ENCODE measurements around the gene RPL32. TPM values are rescaled to one million over a fixed set of nuclear protein-coding genes. Genes with fewer than 3 reads are reported as not detected.

The RPL32 gene
- total RNA-seq, 2 experiments from 2014 or later = 3,385 to 3,704 TPM

DNA sequence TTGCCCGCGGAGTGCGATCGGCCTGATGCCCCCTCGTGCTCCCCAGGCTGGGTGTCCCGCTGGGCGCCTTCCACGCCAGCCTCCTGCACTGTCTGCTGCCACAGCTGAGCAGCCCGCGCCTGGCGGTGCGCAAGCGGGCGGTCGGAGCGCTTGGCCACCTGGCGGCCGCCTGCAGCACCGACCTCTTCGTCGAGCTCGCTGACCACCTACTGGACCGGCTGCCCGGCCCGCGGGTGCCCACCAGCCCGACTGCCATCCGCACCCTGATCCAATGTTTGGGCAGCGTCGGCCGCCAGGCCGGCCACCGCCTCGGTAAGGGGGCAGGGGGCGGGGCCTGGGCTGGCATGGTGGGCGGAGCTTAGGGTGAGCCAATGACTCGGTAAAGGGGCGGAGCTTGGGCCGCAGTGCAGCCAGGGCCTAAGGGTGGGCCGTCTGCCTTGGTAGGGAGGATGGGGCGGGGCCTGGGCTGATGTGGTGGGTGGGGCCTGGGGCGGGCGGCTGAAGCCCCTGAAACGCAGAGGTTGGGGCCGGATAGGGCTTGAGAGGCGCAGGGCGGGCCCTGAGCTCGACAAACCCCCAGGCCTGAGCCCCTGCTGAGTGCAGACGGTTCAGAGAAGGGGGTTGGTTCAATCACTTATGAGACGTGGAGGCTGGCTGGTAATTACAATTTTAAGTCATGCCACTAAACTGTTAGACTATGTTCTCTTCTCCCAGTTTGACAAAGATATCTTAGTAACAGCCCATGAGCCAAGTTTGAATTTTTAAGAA, 31.2 kb downstream of the RPL32 start:
- intact Hi-C loops (cut with micrococcal nuclease) = loop anchor here (1.0 kb wide), 2 partner anchors 31 to 104 kb away; partner anchors contain the start of gene RPL32
- peaks cover 1% of the 10 kb centered on the region for H3K36me3 Mint-ChIP-seq (ENCODE audit: low read depth)
- DNase-seq = peak; percentile 94
- H3K9me3 Mint-ChIP-seq = no peaks in the 10 kb centered on the region
- no peaks in the 10 kb centered on the region for H3K27me3 Mint-ChIP-seq (ENCODE audit: low read depth)
- CTCF ChIA-PET = interaction anchor here (0.5 to 4.1 kb wide), 22 partner anchors 9 to 288 kb away, joined by 3 to 30 read pairs (median 4); partner anchors contain the start of genes CAND2 and RPL32
- H3K4me3 Mint-ChIP-seq = peak overlapping the region; percentile 47
- H3K27ac Mint-ChIP-seq = no peak overlapping the region
- H3K4me1 Mint-ChIP-seq (ENCODE audit: low read depth) = peaks cover 4% of the 10 kb centered on the region

DNA sequence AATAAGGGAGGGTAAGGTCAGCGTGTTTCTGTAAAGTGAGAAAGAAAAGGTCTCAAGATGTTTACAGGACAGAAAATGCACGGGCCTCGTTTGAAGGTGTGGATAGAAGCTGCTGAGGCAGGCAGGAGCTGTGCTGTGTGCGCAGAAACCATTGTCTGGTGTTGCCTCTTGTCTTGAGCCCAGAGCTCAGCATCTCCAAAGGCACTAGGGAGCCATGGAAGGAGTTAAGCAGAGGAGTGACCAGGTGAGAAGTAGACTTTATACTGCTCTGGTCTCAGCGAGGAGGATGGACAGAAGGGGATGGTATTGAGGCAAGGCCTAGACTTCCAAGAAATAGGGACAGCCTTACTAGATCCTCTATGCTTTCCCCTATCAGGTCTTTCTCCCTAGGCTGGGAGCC, 31.9 kb downstream of the RPL32 start:
- Mint-ChIP-seq H3K4me1 (ENCODE audit: low read depth) (peaks cover 4% of the 10 kb centered on the region), H3K27me3 (ENCODE audit: low read depth) (no peaks in the 10 kb centered on the region), H3K9me3 (no peaks in the 10 kb centered on the region), H3K27ac (no peak overlapping the region), H3K36me3 (ENCODE audit: low read depth) (peaks cover 3% of the 10 kb centered on the region), H3K4me3 (peak overlapping the region; percentile 36)
- intact Hi-C loops (cut with micrococcal nuclease) = no loop called here
- no peak for DNase-seq
- CTCF ChIA-PET = interaction anchor here (0.9 to 4.1 kb wide), 12 partner anchors 8 to 101 kb away, joined by 3 to 30 read pairs (median 6); partner anchors contain the start of genes CAND2 and RPL32

DNA sequence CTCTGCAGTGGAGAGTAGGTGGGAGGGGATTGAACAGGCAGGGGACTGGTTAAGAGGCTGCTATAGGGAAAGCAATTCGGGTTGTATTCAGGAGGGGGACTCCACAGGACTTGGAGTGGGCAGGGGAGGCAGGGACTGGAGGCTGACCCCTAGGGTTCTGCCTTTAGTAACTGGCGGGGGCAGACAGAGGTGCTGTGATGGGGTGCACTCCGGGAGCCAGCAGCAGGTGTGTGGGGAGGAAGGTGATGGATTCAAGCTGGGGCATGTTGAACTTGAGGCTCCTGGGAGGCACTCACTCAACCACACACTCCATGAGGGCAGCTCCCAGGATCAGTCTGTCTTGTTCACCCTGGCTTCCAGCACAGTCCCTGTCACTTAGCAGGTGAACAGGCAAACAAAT, 32.4 kb downstream of the RPL32 start:
- DNase-seq = no peak
- Mint-ChIP-seq H3K4me1 (ENCODE audit: low read depth) (peaks cover 4% of the 10 kb centered on the region), H3K27ac (no peak overlapping the region), H3K36me3 (ENCODE audit: low read depth) (peaks cover 5% of the 10 kb centered on the region), H3K27me3 (ENCODE audit: low read depth) (no peaks in the 10 kb centered on the region), H3K9me3 (no peaks in the 10 kb centered on the region), H3K4me3 (peak overlapping the region; percentile 36)
- CTCF ChIA-PET = interaction anchor here (0.9 to 4.1 kb wide), 6 partner anchors 10 to 26 kb away, joined by 3 to 30 read pairs (median 6); partner anchors contain the start of gene CAND2
- intact Hi-C loops (cut with micrococcal nuclease) = no loop called here

DNA sequence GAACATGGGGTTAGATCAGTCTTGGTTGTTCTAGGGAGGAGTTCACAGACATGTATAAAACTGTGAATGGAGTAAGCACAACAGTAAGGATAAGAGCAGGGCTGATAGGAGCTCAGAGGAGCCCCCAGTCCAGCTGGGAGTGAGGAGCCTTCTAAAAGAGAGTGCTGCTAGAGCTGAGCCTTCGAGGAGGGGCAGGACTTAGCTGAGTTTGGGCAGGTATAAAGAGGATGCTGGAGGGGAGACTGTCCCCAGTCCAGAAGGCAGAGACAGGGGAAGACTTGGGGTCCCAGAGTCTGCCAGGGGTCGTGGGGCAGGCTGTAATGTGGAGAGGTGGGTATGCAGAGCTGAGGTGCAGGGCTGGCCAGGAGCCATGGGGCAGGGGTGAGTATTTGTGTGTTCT, 32.8 kb downstream of the RPL32 start:
- H3K27ac Mint-ChIP-seq = no peak overlapping the region

DNA sequence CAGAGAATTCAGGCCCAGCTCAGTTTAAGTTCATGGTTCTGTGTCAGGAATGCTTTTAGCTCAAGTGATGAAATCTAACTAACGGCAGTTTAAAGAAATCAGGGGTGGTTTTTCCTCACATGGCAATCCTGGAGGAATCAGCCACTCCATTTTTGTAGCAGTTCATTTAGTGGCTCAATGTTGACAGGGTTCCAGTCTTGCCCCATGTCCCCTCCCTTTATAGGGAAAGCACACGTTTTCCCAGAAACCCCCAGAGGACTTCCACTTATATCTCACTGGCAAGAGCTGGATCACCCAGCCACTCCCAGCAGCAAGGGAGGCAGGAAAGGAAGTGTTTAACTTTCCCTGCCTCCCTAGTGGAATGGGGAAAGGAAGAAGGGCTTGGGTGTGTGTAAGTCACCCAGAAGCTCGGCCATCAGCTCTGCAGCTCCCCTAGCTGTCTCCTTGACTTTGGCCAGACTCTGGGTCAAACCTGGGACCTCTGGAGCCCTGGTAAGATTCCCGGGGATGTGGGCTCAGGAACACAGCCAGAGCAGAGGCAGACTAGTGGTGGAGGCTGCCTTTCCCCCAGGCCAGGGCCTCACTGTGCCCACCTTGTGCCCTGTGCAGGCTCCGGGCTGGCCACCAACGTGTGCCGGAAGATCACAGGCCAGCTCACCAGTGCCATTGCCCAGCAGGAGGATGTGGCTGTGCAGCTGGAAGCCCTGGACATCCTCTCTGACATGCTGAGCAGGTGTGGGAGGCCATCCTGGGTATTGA, 33.6 kb downstream of the RPL32 start:
- no peak for DNase-seq
- H3K27ac Mint-ChIP-seq = no peak overlapping the region
- no peak overlapping the region for H3K4me3 Mint-ChIP-seq
- peaks cover 4% of the 10 kb centered on the region for H3K4me1 Mint-ChIP-seq (ENCODE audit: low read depth)
- no peaks in the 10 kb centered on the region for H3K9me3 Mint-ChIP-seq
- CTCF ChIA-PET = interaction anchor here (0.7 to 4.1 kb wide), 5 partner anchors 9 to 84 kb away, joined by 3 to 30 read pairs (median 6); partner anchors contain the start of gene RPL32
- peaks cover 4% of the 10 kb centered on the region for H3K36me3 Mint-ChIP-seq (ENCODE audit: low read depth)
- intact Hi-C loops (cut with micrococcal nuclease) = no loop called here
- H3K27me3 Mint-ChIP-seq (ENCODE audit: low read depth) = no peaks in the 10 kb centered on the region

More for the DNA sequence above, 32.8 kb downstream of the RPL32 start:
- CTCF ChIA-PET = interaction anchor here (0.7 to 4.1 kb wide), 7 partner anchors 10 to 83 kb away, joined by 3 to 30 read pairs (median 5); partner anchors contain the start of genes CAND2 and RPL32
- Mint-ChIP-seq H3K9me3 (no peaks in the 10 kb centered on the region), H3K27me3 (ENCODE audit: low read depth) (no peaks in the 10 kb centered on the region), H3K36me3 (ENCODE audit: low read depth) (peaks cover 4% of the 10 kb centered on the region), H3K4me3 (peak overlapping the region; percentile 8), H3K4me1 (ENCODE audit: low read depth) (peaks cover 4% of the 10 kb centered on the region)
- DNase-seq = no peak
- intact Hi-C loops (cut with micrococcal nuclease) = no loop called here

DNA sequence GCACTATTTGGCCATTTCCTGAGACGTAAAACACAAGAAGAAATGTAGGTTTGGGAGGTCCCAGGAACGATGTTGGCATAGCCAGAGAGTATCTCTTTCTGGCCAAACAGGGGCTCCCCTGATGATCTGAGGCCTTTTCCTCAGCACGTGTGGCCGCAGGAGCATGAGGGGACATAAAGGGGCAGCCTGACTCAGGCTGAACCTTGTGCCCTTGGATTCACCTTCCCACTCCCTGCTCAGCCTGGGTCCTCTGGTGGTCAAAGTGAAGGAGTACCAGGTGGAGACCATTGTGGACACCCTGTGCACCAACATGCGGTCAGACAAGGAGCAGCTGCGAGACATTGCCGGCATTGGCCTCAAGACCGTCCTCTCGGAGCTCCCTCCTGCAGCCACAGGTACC, 34.3 kb downstream of the RPL32 start:
- H3K9me3 Mint-ChIP-seq = no peaks in the 10 kb centered on the region
- H3K4me1 Mint-ChIP-seq (ENCODE audit: low read depth) = peaks cover 4% of the 10 kb centered on the region

DNA sequence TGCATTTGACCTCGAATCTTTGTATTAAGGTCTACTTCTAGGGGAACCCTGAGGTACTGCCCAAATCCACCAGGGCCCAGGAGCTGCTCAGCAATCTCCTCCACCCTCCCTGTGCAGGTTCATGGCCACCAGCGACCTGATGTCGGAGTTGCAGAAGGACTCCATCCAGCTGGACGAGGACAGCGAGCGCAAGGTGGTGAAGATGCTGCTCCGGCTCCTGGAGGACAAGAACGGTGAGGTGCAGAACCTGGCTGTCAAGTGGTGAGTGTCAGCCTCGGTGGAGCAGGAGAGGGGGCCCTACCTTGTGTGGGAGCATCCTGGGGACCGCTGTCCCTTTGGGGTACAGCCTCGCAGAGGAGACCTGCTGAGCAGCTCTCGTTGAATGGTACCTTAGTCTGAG, 38.0 kb downstream of the RPL32 start:
- Mint-ChIP-seq H3K9me3 (no peaks in the 10 kb centered on the region), H3K36me3 (ENCODE audit: low read depth) (peaks cover 4% of the 10 kb centered on the region), H3K27ac (no peak overlapping the region), H3K4me3 (no peak overlapping the region), H3K27me3 (ENCODE audit: low read depth) (no peaks in the 10 kb centered on the region), H3K4me1 (ENCODE audit: low read depth) (no peaks in the 10 kb centered on the region)
- CTCF ChIA-PET = no interaction called here
- DNase-seq = no peak
- intact Hi-C loops (cut with micrococcal nuclease) = no loop called here

More for the DNA sequence above, 34.3 kb downstream of the RPL32 start:
- peaks cover 4% of the 10 kb centered on the region for H3K36me3 Mint-ChIP-seq (ENCODE audit: low read depth)
- no peaks in the 10 kb centered on the region for H3K27me3 Mint-ChIP-seq (ENCODE audit: low read depth)
- CTCF ChIA-PET = interaction anchor here (0.7 to 1.7 kb wide), 2 partner anchors 25 to 85 kb away, joined by 3 to 6 read pairs; no protein-coding TSS in a partner anchor
- H3K4me3 Mint-ChIP-seq = no peak overlapping the region
- H3K27ac Mint-ChIP-seq = no peak overlapping the region
- intact Hi-C loops (cut with micrococcal nuclease) = no loop called here
- DNase-seq = no peak

DNA sequence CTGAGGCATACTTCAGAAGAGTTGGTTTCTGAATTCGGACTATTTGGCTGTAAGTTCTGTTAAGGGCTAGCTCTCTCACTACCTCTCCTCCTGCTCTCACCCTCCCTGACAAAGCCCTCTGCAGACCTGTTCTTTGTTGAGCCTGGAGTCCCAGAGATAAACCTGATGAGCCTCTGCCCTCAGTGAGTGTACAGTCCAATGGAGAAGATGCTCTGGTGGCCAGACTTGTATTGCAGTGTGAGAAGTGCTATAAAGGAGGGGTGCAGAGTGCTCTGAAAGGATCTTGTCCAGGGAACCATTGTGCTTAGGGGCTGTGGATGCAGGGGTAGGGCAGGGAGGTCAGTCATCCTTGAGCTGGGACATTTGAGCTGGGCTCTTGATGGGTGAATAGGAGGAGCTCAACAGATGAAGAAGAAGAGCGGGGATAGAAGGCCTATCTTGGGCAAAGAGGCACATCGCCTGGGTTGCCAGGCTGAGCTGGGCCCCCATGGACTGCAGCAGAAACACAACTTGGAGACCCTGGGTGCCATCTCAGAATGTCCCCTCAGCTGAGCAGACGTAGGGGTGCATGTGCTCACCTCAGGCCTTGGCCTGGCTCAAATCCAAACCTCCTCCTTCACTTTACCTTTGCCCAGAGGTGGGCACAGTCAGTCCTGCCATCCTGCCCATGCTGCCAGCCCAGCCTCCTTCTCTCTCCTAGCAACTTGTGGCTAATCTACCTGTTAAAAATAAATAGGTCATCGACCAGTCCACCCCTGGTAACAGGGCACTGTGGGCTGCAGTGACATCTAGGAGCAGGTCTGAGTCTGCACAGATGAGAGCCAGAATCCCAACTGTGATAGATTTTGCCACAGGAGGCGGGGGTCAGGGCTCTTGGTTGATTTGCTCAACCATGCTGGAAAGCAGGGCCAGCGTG, 41.6 kb downstream of the RPL32 start:
- intact Hi-C loops (cut with micrococcal nuclease) = no loop called here
- CTCF ChIA-PET = interaction anchor here (0.6 to 2.1 kb wide), 2 partner anchors 10 to 92 kb away, joined by 3 to 10 read pairs; no protein-coding TSS in a partner anchor
- DNase-seq = no peak
- H3K4me1 Mint-ChIP-seq (ENCODE audit: low read depth) = peaks cover 9% of the 10 kb centered on the region
- no peaks in the 10 kb centered on the region for H3K27me3 Mint-ChIP-seq (ENCODE audit: low read depth)
- H3K36me3 Mint-ChIP-seq (ENCODE audit: low read depth) = peaks cover 4% of the 10 kb centered on the region
- H3K9me3 Mint-ChIP-seq = no peaks in the 10 kb centered on the region
- no peak overlapping the region for H3K4me3 Mint-ChIP-seq
- H3K27ac Mint-ChIP-seq = no peak overlapping the region

DNA sequence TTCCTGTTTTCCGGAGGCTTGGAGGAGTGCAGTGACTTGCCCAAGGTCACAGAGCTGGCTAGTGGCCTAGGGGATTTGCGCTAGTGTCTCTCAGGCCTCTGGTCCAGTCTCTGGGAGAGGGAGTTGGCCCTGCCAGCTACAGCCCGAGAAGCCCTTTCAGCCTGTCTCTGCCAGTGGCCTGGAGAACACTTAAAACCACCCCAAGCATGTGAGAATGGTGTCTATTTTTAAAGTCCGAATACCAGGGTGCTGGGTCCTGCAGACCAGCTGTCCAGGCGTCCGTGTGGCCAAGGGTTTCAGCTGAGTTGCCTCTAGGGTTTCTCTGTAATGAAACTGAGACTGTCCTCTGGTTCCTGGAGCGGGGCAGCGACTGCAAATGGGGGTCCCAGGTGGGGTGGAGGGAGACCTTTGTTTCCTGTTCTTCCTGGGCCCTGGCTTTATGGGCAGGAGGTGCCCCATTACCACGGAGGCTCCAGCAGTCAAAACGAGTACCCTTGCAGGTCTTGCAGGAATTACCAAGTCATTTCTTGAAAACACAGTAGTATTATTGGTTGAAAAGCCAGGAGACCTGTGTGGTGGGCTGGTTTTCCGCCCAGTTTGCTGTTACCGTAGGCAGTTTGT, 42.7 kb downstream of the RPL32 start:
- H3K4me1 Mint-ChIP-seq (ENCODE audit: low read depth) = peaks cover 9% of the 10 kb centered on the region
- H3K27ac Mint-ChIP-seq = no peak overlapping the region
- H3K4me3 Mint-ChIP-seq = no peak overlapping the region
- no peaks in the 10 kb centered on the region for H3K9me3 Mint-ChIP-seq
- DNase-seq = no peak
- no peaks in the 10 kb centered on the region for H3K36me3 Mint-ChIP-seq (ENCODE audit: low read depth)
- CTCF ChIA-PET = interaction anchor here (1.2 to 2.1 kb wide), 2 partner anchors 10 to 11 kb away, joined by 3 to 10 read pairs; no protein-coding TSS in a partner anchor
- intact Hi-C loops (cut with micrococcal nuclease) = no loop called here
- H3K27me3 Mint-ChIP-seq (ENCODE audit: low read depth) = no peaks in the 10 kb centered on the region

DNA sequence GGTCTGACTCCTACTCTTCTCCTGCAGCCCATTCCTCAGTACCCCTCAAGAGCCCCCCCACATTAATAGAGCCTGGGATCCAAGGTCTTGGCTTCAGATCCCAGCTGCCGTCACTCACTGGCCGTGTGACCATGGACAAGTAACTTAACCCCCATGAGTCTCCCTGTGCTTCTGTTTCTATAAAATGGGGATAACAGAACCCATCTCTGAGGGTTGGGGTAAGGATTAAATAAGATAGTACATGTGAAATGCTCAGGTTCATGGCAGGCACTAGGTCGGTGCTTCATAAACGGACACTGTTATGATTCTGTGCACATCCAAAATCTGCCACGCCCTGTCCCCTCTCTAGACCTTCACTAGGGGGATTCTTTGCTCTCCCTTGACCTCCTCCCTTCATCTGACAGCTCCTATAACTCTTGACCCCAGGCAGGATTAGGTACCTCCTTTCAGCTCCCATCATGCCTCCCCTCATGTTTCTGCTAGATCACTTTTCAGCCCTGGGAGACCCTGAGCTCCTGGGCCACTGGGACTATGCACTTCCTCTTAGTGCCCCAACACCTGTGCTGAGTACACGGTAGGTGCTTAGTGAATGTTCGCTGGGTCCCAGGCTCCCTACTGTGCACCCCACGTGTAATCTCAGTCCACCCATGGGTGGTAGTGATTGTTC, 43.3 kb downstream of the RPL32 start:
- peaks cover 9% of the 10 kb centered on the region for H3K4me1 Mint-ChIP-seq (ENCODE audit: low read depth)
- no peak overlapping the region for H3K4me3 Mint-ChIP-seq
- CTCF ChIA-PET = interaction anchor here (0.6 to 2.1 kb wide), 4 partner anchors 10 to 51 kb away, joined by 3 to 10 read pairs (median 4); no protein-coding TSS in a partner anchor
- DNase-seq = no peak
- H3K27ac Mint-ChIP-seq = no peak overlapping the region
- H3K27me3 Mint-ChIP-seq (ENCODE audit: low read depth) = no peaks in the 10 kb centered on the region
- H3K36me3 Mint-ChIP-seq (ENCODE audit: low read depth) = no peaks in the 10 kb centered on the region
- H3K9me3 Mint-ChIP-seq = no peaks in the 10 kb centered on the region
- intact Hi-C loops (cut with micrococcal nuclease) = no loop called here
